NCI-H1417 (cell line): ENCODE measurements around the gene VAMP1.
A peak's percentile ranks its signal among the peaks of the same experiment; 100 is the strongest.
"Not testable (repeated sequence)": the region's sequence is repeated elsewhere in the genome, so short reads cannot be mapped to it uniquely, and the experiment has no call there.

Experiments used
- DNase-seq, 3 experiments: peaks; one replicate each; lab custom pipeline; 2025; lab: John Stamatoyannopoulos, UW

Gene VAMP1

GRCh38 chr12:6470375-6471163, at the start of gene VAMP1:
Gene VAMP1 (minus strand): TSS chr12:6470677. CDS start chr12:6470531, 146 bp downstream.
- peak; percentile 96 to 100 (median 98) for DNase-seq

- no peak for DNase-seq
These were observed 49.7 kb upstream of the VAMP1 start for GRCh38 chr12:6520186-6520585.

- no peak for DNase-seq
These were observed 37.6 kb upstream of the VAMP1 start for GRCh38 chr12:6508087-6508486.

- DNase-seq = no peak
These were observed 36.9 kb upstream of the VAMP1 start for GRCh38 chr12:6507102-6507998.

- DNase-seq = no peak
These were observed 30.0 kb upstream of the VAMP1 start for GRCh38 chr12:6500466-6500865.

GRCh38 chr12:6497291-6497690, 26.8 kb upstream of the VAMP1 start:
- peak in 1 of 3 experiments; percentile 10 for DNase-seq

GRCh38 chr12:6494968-6495367, 24.5 kb upstream of the VAMP1 start:
- no peak for DNase-seq

GRCh38 chr12:6494258-6494743, 23.8 kb upstream of the VAMP1 start:
- DNase-seq = peak in 2 of 3 experiments; percentile 37 to 74

GRCh38 chr12:6493497-6494257, 23.2 kb upstream of the VAMP1 start, which contains the start of gene NCAPD2:
Gene NCAPD2 (plus strand): TSS chr12:6494102. CDS start chr12:6495099, 997 bp downstream.
- peak; percentile 96 to 99 (median 97) for DNase-seq

GRCh38 chr12:6492838-6493496, 22.5 kb upstream of the VAMP1 start, which contains the start of gene MRPL51:
Gene MRPL51 (minus strand): TSS chr12:6493262. CDS start chr12:6493136, 126 bp downstream.
- peak; percentile 95 to 97 (median 96) for DNase-seq

GRCh38 chr12:6490673-6491072, 20.2 kb upstream of the VAMP1 start:
- DNase-seq = not testable (repeated sequence)

- DNase-seq = no peak
These were observed 19.0 kb upstream of the VAMP1 start for GRCh38 chr12:6489449-6489848.

- no peak for DNase-seq
These were observed 17.8 kb upstream of the VAMP1 start for GRCh38 chr12:6488240-6488639.

GRCh38 chr12:6478416-6478815, 7.9 kb upstream of the VAMP1 start:
- no peak for DNase-seq

- not testable (repeated sequence) for DNase-seq
These were observed 7.3 kb upstream of the VAMP1 start for GRCh38 chr12:6477601-6478377.

- DNase-seq = no peak
These were observed 6.0 kb upstream of the VAMP1 start for GRCh38 chr12:6476489-6476888.

GRCh38 chr12:6475233-6475975, 4.9 kb upstream of the VAMP1 start:
- DNase-seq = not testable (repeated sequence)

GRCh38 chr12:6472491-6472890, 2.0 kb upstream of the VAMP1 start:
- DNase-seq = no peak

GRCh38 chr12:6471989-6472360, 1.5 kb upstream of the VAMP1 start:
- no peak for DNase-seq
